ENCODE results near the gene OR2AT4.
"Not testable (repeated sequence)": the region's sequence is repeated elsewhere in the genome, so short reads cannot be mapped to it uniquely, and the experiment has no call there.

The OR2AT4 gene

GRCh38 chr11:75068559-75068958 is 28.1 kb downstream of the OR2AT4 start:
- H3K27ac Mint-ChIP-seq, result no peak overlapping the region
- H3K27me3 Mint-ChIP-seq (ENCODE audit: low read depth), result peaks cover 32% of the 10 kb centered on the region
- H3K4me3 Mint-ChIP-seq, result no peak overlapping the region
- H3K36me3 Mint-ChIP-seq (ENCODE audit: low read depth), result no peaks in the 10 kb centered on the region
- no peaks in the 10 kb centered on the region for H3K4me1 Mint-ChIP-seq (ENCODE audit: low read depth)
- DNase-seq (ENCODE audit: low spot score), result no peak
- H3K9me3 Mint-ChIP-seq, result peaks cover 3% of the 10 kb centered on the region

GRCh38 chr11:75066061-75066460 is 30.6 kb downstream of the OR2AT4 start:
- H3K9me3 Mint-ChIP-seq, result peaks cover 3% of the 10 kb centered on the region
- peaks cover 26% of the 10 kb centered on the region for H3K27me3 Mint-ChIP-seq (ENCODE audit: low read depth)
- no peak overlapping the region for H3K27ac Mint-ChIP-seq
- no peaks in the 10 kb centered on the region for H3K4me1 Mint-ChIP-seq (ENCODE audit: low read depth)
- no peaks in the 10 kb centered on the region for H3K36me3 Mint-ChIP-seq (ENCODE audit: low read depth)
- DNase-seq (ENCODE audit: low spot score), result no peak
- H3K4me3 Mint-ChIP-seq, result no peak overlapping the region

GRCh38 chr11:75063741-75064314 is 32.8 kb downstream of the OR2AT4 start:
- no peaks in the 10 kb centered on the region for H3K4me1 Mint-ChIP-seq (ENCODE audit: low read depth)
- DNase-seq (ENCODE audit: low spot score), result no peak
- no peak overlapping the region for H3K4me3 Mint-ChIP-seq
- peaks cover 3% of the 10 kb centered on the region for H3K9me3 Mint-ChIP-seq
- H3K36me3 Mint-ChIP-seq (ENCODE audit: low read depth), result no peaks in the 10 kb centered on the region
- H3K27me3 Mint-ChIP-seq (ENCODE audit: low read depth), result peaks cover 22% of the 10 kb centered on the region
- no peak overlapping the region for H3K27ac Mint-ChIP-seq

- no peak overlapping the region for H3K4me3 Mint-ChIP-seq
- DNase-seq (ENCODE audit: low spot score), result no peak
- H3K27me3 Mint-ChIP-seq (ENCODE audit: low read depth), result peaks cover 10% of the 10 kb centered on the region
- H3K27ac Mint-ChIP-seq, result no peak overlapping the region
- H3K9me3 Mint-ChIP-seq, result no peaks in the 10 kb centered on the region
- no peaks in the 10 kb centered on the region for H3K36me3 Mint-ChIP-seq (ENCODE audit: low read depth)
- H3K4me1 Mint-ChIP-seq (ENCODE audit: low read depth), result no peaks in the 10 kb centered on the region
Observed at GRCh38 chr11:75059299-75059698, 37.4 kb downstream of the OR2AT4 start.

- Mint-ChIP-seq H3K4me3 (no peak overlapping the region), H3K4me1 (ENCODE audit: low read depth) (no peaks in the 10 kb centered on the region), H3K27ac (no peak overlapping the region), H3K9me3 (peaks cover 10% of the 10 kb centered on the region), H3K27me3 (ENCODE audit: low read depth) (peaks cover 18% of the 10 kb centered on the region), H3K36me3 (ENCODE audit: low read depth) (no peaks in the 10 kb centered on the region)
- no peak for DNase-seq (ENCODE audit: low spot score)
Observed at GRCh38 chr11:75056814-75057213, 39.9 kb downstream of the OR2AT4 start.

- H3K9me3 Mint-ChIP-seq, result peaks cover 10% of the 10 kb centered on the region
- H3K4me1 Mint-ChIP-seq (ENCODE audit: low read depth), result no peaks in the 10 kb centered on the region
- no peak overlapping the region for H3K4me3 Mint-ChIP-seq
- H3K36me3 Mint-ChIP-seq (ENCODE audit: low read depth), result no peaks in the 10 kb centered on the region
- no peak for DNase-seq (ENCODE audit: low spot score)
- H3K27ac Mint-ChIP-seq, result no peak overlapping the region
- H3K27me3 Mint-ChIP-seq (ENCODE audit: low read depth), result peaks cover 18% of the 10 kb centered on the region
Observed at GRCh38 chr11:75055511-75055910, 41.2 kb downstream of the OR2AT4 start.

GRCh38 chr11:75052457-75052856 is 44.2 kb downstream of the OR2AT4 start:
- DNase-seq (ENCODE audit: low spot score), result no peak
- Mint-ChIP-seq H3K36me3 (ENCODE audit: low read depth) (no peaks in the 10 kb centered on the region), H3K4me1 (ENCODE audit: low read depth) (no peaks in the 10 kb centered on the region), H3K27ac (no peak overlapping the region), H3K27me3 (ENCODE audit: low read depth) (peaks cover 15% of the 10 kb centered on the region), H3K4me3 (no peak overlapping the region), H3K9me3 (peaks cover 10% of the 10 kb centered on the region)

- no peak overlapping the region for H3K4me3 Mint-ChIP-seq
- H3K9me3 Mint-ChIP-seq, result peaks cover 10% of the 10 kb centered on the region
- H3K4me1 Mint-ChIP-seq (ENCODE audit: low read depth), result no peaks in the 10 kb centered on the region
- H3K27me3 Mint-ChIP-seq (ENCODE audit: low read depth), result peaks cover 15% of the 10 kb centered on the region
- DNase-seq (ENCODE audit: low spot score), result no peak
- H3K27ac Mint-ChIP-seq, result no peak overlapping the region
- H3K36me3 Mint-ChIP-seq (ENCODE audit: low read depth), result no peaks in the 10 kb centered on the region
Observed at GRCh38 chr11:75051043-75051442, 45.6 kb downstream of the OR2AT4 start.

- H3K4me3 Mint-ChIP-seq, result no peak overlapping the region
- peaks cover 15% of the 10 kb centered on the region for H3K27me3 Mint-ChIP-seq (ENCODE audit: low read depth)
- DNase-seq (ENCODE audit: low spot score), result no peak
- H3K9me3 Mint-ChIP-seq, result peaks cover 10% of the 10 kb centered on the region
- no peaks in the 10 kb centered on the region for H3K36me3 Mint-ChIP-seq (ENCODE audit: low read depth)
- H3K27ac Mint-ChIP-seq, result no peak overlapping the region
- no peaks in the 10 kb centered on the region for H3K4me1 Mint-ChIP-seq (ENCODE audit: low read depth)
Observed at GRCh38 chr11:75050516-75050915, 46.2 kb downstream of the OR2AT4 start.

GRCh38 chr11:75049501-75050266 is 47.0 kb downstream of the OR2AT4 start:
- H3K4me1 Mint-ChIP-seq (ENCODE audit: low read depth); H3K4me3 Mint-ChIP-seq; H3K9me3 Mint-ChIP-seq; H3K36me3 Mint-ChIP-seq (ENCODE audit: low read depth); H3K27ac Mint-ChIP-seq; DNase-seq (ENCODE audit: low spot score): not testable (repeated sequence)
- H3K27me3 Mint-ChIP-seq (ENCODE audit: low read depth), result peaks cover 15% of the 10 kb centered on the region

GRCh38 chr11:75047191-75047590 is 49.5 kb downstream of the OR2AT4 start:
- no peak for DNase-seq (ENCODE audit: low spot score)
- Mint-ChIP-seq H3K27ac (no peak overlapping the region), H3K27me3 (ENCODE audit: low read depth) (peaks cover 8% of the 10 kb centered on the region), H3K4me1 (ENCODE audit: low read depth) (no peaks in the 10 kb centered on the region), H3K36me3 (ENCODE audit: low read depth) (no peaks in the 10 kb centered on the region), H3K9me3 (no peaks in the 10 kb centered on the region), H3K4me3 (no peak overlapping the region)

GRCh38 chr11:75046668-75047067 is 50.0 kb downstream of the OR2AT4 start:
- not testable (repeated sequence) for H3K4me1 Mint-ChIP-seq (ENCODE audit: low read depth); H3K9me3 Mint-ChIP-seq; H3K4me3 Mint-ChIP-seq; DNase-seq (ENCODE audit: low spot score); H3K27ac Mint-ChIP-seq; H3K36me3 Mint-ChIP-seq (ENCODE audit: low read depth)
- H3K27me3 Mint-ChIP-seq (ENCODE audit: low read depth), result peaks cover 13% of the 10 kb centered on the region

GRCh38 chr11:75044381-75045170 is 52.1 kb downstream of the OR2AT4 start:
- H3K4me3 Mint-ChIP-seq; H3K27ac Mint-ChIP-seq; H3K36me3 Mint-ChIP-seq (ENCODE audit: low read depth); H3K9me3 Mint-ChIP-seq; H3K4me1 Mint-ChIP-seq (ENCODE audit: low read depth); DNase-seq (ENCODE audit: low spot score): not testable (repeated sequence)
- peaks cover 17% of the 10 kb centered on the region for H3K27me3 Mint-ChIP-seq (ENCODE audit: low read depth)

- not testable (repeated sequence) for H3K36me3 Mint-ChIP-seq (ENCODE audit: low read depth); DNase-seq (ENCODE audit: low spot score); H3K4me3 Mint-ChIP-seq; H3K27ac Mint-ChIP-seq; H3K9me3 Mint-ChIP-seq; H3K4me1 Mint-ChIP-seq (ENCODE audit: low read depth)
- H3K27me3 Mint-ChIP-seq (ENCODE audit: low read depth), result peaks cover 13% of the 10 kb centered on the region
Observed at GRCh38 chr11:75041821-75042220, 54.9 kb downstream of the OR2AT4 start.

Data from T-helper 2 cell treated with Interferon-gamma antibody and Interleukin-4, amounts not matched to agents 5 μg/mL and 100 μg/mL, for 36 hours (primary cell).